Coronary artery (tissue), 2 donors: ENCODE measurements around the gene CFAP410.

Experiments
- DNase-seq: peaks from one replicate; pipeline ENCODE4 v3.0.0-alpha.2; 2017; ENCODE audit warnings: low spot score
- H3K27ac ChIP-seq, 2 donors: fragments of 200-600 bp; sonication (generic); one replicate each; pipeline ENCODE4 v1.5.1; 2016 to 2019
- H3K4me3 ChIP-seq: fragments of 200-600 bp; sonication (generic); 2 replicates; pipeline ENCODE4 v1.5.1; 2016; ENCODE audit warnings: mild to moderate bottlenecking, moderate library complexity
- CTCF ChIP-seq: fragments of 200-600 bp; sonication (generic); IDR thresholded peaks from one replicate; pipeline ENCODE4 v1.5.1; 2019; ENCODE audit warnings: antibody characterized with exemption

The CFAP410 gene

GRCh38 chr21:44375761-44376241 lies 36.6 kb upstream of the CFAP410 start:
- no peak for TF ChIP-seq CTCF
- Histone ChIP-seq H3K4me3 (no peak overlapping the region), H3K27ac (no peak overlapping the region)
- peak; percentile 61 for DNase-seq

GRCh38 chr21:44375281-44375651 lies 36.1 kb upstream of the CFAP410 start:
- no peak for TF ChIP-seq CTCF
- no peak overlapping the region for H3K27ac ChIP-seq
- no peak overlapping the region for H3K4me3 ChIP-seq
- peak; percentile 58 for DNase-seq

- Histone ChIP-seq H3K4me3 (no peak overlapping the region), H3K27ac (no peak overlapping the region)
- DNase-seq: peak; percentile 41
- no peak for TF ChIP-seq CTCF
Observed at GRCh38 chr21:44374601-44375280, 35.6 kb upstream of the CFAP410 start.

GRCh38 chr21:44372616-44373015 lies 33.4 kb upstream of the CFAP410 start:
- Histone ChIP-seq H3K27ac (no peak overlapping the region), H3K4me3 (no peak overlapping the region)
- TF ChIP-seq CTCF: no peak
- peak; percentile 31 for DNase-seq

GRCh38 chr21:44371596-44371995 lies 32.4 kb upstream of the CFAP410 start:
- H3K27ac ChIP-seq: no peak overlapping the region
- peak; percentile 46 for DNase-seq
- no peak overlapping the region for H3K4me3 ChIP-seq
- no peak for TF ChIP-seq CTCF

GRCh38 chr21:44370786-44371410 lies 31.7 kb upstream of the CFAP410 start:
- peak; percentile 55 for DNase-seq
- Histone ChIP-seq H3K4me3 (no peak overlapping the region), H3K27ac (no peak overlapping the region)
- TF ChIP-seq CTCF: no peak
